HG02588 (cell line): ENCODE data around the gene NEK11.
"Not testable (repeated sequence)": the region's sequence is repeated elsewhere in the genome, so short reads cannot be mapped to it uniquely, and the experiment has no call there.

ENCODE experiments used
- ATAC-seq: cut with Tn5 transposase; IDR thresholded peaks from one replicate; pipeline ENCODE4 v1.9.1; 2021; ENCODE audit warnings: mild to moderate bottlenecking, moderate library complexity; ENCODE audit not compliant: unreplicated experiment

Gene NEK11

GRCh38 chr3:131036986-131037385 lies 10.3 kb downstream of the NEK11 start:
- no peak for ATAC-seq

GRCh38 chr3:131038326-131038725 lies 11.6 kb downstream of the NEK11 start:
- no peak for ATAC-seq

GRCh38 chr3:131042271-131042985 lies 15.8 kb downstream of the NEK11 start:
- ATAC-seq, result not testable (repeated sequence)

- no peak for ATAC-seq
Observed at GRCh38 chr3:131047582-131047981, 20.9 kb downstream of the NEK11 start.

GRCh38 chr3:131048030-131048429 lies 21.4 kb downstream of the NEK11 start:
- no peak for ATAC-seq

- no peak for ATAC-seq
Observed at GRCh38 chr3:131050001-131050400, 23.3 kb downstream of the NEK11 start.

GRCh38 chr3:131053043-131053859 lies 26.6 kb downstream of the NEK11 start:
- no peak for ATAC-seq

GRCh38 chr3:131067983-131068382 lies 41.3 kb downstream of the NEK11 start:
- ATAC-seq, result no peak

GRCh38 chr3:131072099-131072559 lies 45.5 kb downstream of the NEK11 start:
- ATAC-seq, result no peak

GRCh38 chr3:131072845-131073244 lies 46.2 kb downstream of the NEK11 start:
- ATAC-seq, result no peak

GRCh38 chr3:131075632-131076328 lies 49.1 kb downstream of the NEK11 start:
- ATAC-seq, result no peak

- no peak for ATAC-seq
Observed at GRCh38 chr3:131077904-131078303, 51.2 kb downstream of the NEK11 start.

- no peak for ATAC-seq
Observed at GRCh38 chr3:131079086-131079485, 52.4 kb downstream of the NEK11 start.

GRCh38 chr3:131081224-131081623 lies 54.5 kb downstream of the NEK11 start:
- no peak for ATAC-seq

- no peak for ATAC-seq
Observed at GRCh38 chr3:131082246-131082645, 55.6 kb downstream of the NEK11 start.

- no peak for ATAC-seq
Observed at GRCh38 chr3:131082871-131083863, 56.5 kb downstream of the NEK11 start.

- ATAC-seq, result no peak
Observed at GRCh38 chr3:131091768-131092167, 65.1 kb downstream of the NEK11 start.

GRCh38 chr3:131107637-131108433 lies 81.2 kb downstream of the NEK11 start:
- no peak for ATAC-seq

GRCh38 chr3:131109156-131109555 lies 82.5 kb downstream of the NEK11 start:
- no peak for ATAC-seq

GRCh38 chr3:131110087-131110486 lies 83.4 kb downstream of the NEK11 start:
- ATAC-seq, result no peak
